Measurements from ENCODE around the gene CLASP1. TPM values are rescaled to one million over a fixed set of nuclear protein-coding genes. Genes with fewer than 3 reads are reported as not detected.

CLASP1 gene
- total RNA-seq, 2 experiments from 2014 or later, result 60.3 to 61.4 TPM

- H3K27me3 Mint-ChIP-seq, result no peaks in the 10 kb centered on the region
- CTCF ChIA-PET, result interaction anchor here (1.6 kb wide), 1 partner anchor 314 kb away, joined by 7 read pairs; no protein-coding TSS in a partner anchor
- intact Hi-C loops (cut with micrococcal nuclease), result no loop called here
- no peak for ATAC-seq
- no peaks in the 10 kb centered on the region for H3K4me1 Mint-ChIP-seq (ENCODE audit: low read depth)
- no peak for TF ChIP-seq CTCF (IDR thresholded peaks at IDR 0.05)
- H3K9me3 Mint-ChIP-seq, result no peaks in the 10 kb centered on the region
- no peak overlapping the region for H3K4me3 Mint-ChIP-seq
- DNase-seq, result no peak
- POLR2A ChIA-PET, result no interaction called here
- peaks cover 16% of the 10 kb centered on the region for H3K36me3 Mint-ChIP-seq (ENCODE audit: low read depth)
- H3K27ac Mint-ChIP-seq, result no peak overlapping the region
Observed at GRCh38 chr2:121405233-121405632, 244.0 kb downstream of the CLASP1 start.

GRCh38 chr2:121400201-121400600 is 249.1 kb downstream of the CLASP1 start:
- no peak for TF ChIP-seq CTCF (IDR thresholded peaks at IDR 0.05)
- Mint-ChIP-seq H3K36me3 (ENCODE audit: low read depth) (peaks cover 19% of the 10 kb centered on the region), H3K9me3 (no peaks in the 10 kb centered on the region), H3K4me3 (no peak overlapping the region), H3K4me1 (ENCODE audit: low read depth) (no peaks in the 10 kb centered on the region), H3K27me3 (no peaks in the 10 kb centered on the region), H3K27ac (no peak overlapping the region)
- ATAC-seq (no peak), DNase-seq (no peak)
- ChIA-PET POLR2A (no interaction called here), CTCF (interaction anchor here (1.0 kb wide), 2 partner anchors 11 to 337 kb away, joined by 3 read pairs; no protein-coding TSS in a partner anchor)
- intact Hi-C loops (cut with micrococcal nuclease), result no loop called here

- ATAC-seq (no peak), DNase-seq (no peak)
- Mint-ChIP-seq H3K9me3 (no peaks in the 10 kb centered on the region), H3K4me1 (ENCODE audit: low read depth) (no peaks in the 10 kb centered on the region), H3K4me3 (no peak overlapping the region), H3K36me3 (ENCODE audit: low read depth) (peaks cover 20% of the 10 kb centered on the region), H3K27me3 (no peaks in the 10 kb centered on the region), H3K27ac (no peak overlapping the region)
- ChIA-PET POLR2A (no interaction called here), CTCF (interaction anchor here (1.0 to 1.5 kb wide), 2 partner anchors 21 to 319 kb away, joined by 3 to 5 read pairs; no protein-coding TSS in a partner anchor)
- intact Hi-C loops (cut with micrococcal nuclease), result no loop called here
- TF ChIP-seq CTCF (IDR thresholded peaks at IDR 0.05), result no peak
Observed at GRCh38 chr2:121398853-121399252, 250.4 kb downstream of the CLASP1 start.

- Mint-ChIP-seq H3K27ac (no peak overlapping the region), H3K4me1 (ENCODE audit: low read depth) (peaks cover 3% of the 10 kb centered on the region), H3K27me3 (no peaks in the 10 kb centered on the region), H3K36me3 (ENCODE audit: low read depth) (peaks cover 14% of the 10 kb centered on the region), H3K9me3 (no peaks in the 10 kb centered on the region), H3K4me3 (no peak overlapping the region)
- DNase-seq, result no peak
- POLR2A ChIA-PET, result interaction anchor here (0.6 kb wide), 1 partner anchor 11 kb away, joined by 3 read pairs; no protein-coding TSS in a partner anchor
- CTCF ChIA-PET, result interaction anchor here (1.4 to 1.5 kb wide), 2 partner anchors 12 to 35 kb away, joined by 3 to 7 read pairs; no protein-coding TSS in a partner anchor
- TF ChIP-seq CTCF (IDR thresholded peaks at IDR 0.05), result no peak
- intact Hi-C loops (cut with micrococcal nuclease), result no loop called here
- ATAC-seq, result no peak
Observed at GRCh38 chr2:121390082-121390692, 259.1 kb downstream of the CLASP1 start.

- ATAC-seq (no peak), DNase-seq (no peak)
- TF ChIP-seq CTCF (IDR thresholded peaks at IDR 0.05), result no peak
- Mint-ChIP-seq H3K27ac (no peak overlapping the region), H3K27me3 (no peaks in the 10 kb centered on the region), H3K9me3 (no peaks in the 10 kb centered on the region), H3K4me1 (ENCODE audit: low read depth) (peaks cover 3% of the 10 kb centered on the region), H3K36me3 (ENCODE audit: low read depth) (peaks cover 12% of the 10 kb centered on the region), H3K4me3 (no peak overlapping the region)
- CTCF ChIA-PET, result no interaction called here
- intact Hi-C loops (cut with micrococcal nuclease), result no loop called here
- POLR2A ChIA-PET, result no interaction called here
Observed at GRCh38 chr2:121388371-121388770, 260.9 kb downstream of the CLASP1 start.
